Retinal pigment epithelial cell (primary cell): ENCODE measurements around the gene TACC3.

ENCODE experiments used
- DNase-seq: peaks from one replicate; pipeline ENCODE4 v3.0.0-alpha.2; 2010; ENCODE audit warnings: low read depth
- H3K4me3 ChIP-seq: 2 replicates; pipeline ENCODE4 v1.5.1; 2011; ENCODE audit warnings: mild to moderate bottlenecking, low read length, control low read depth, moderate library complexity
- TF ChIP-seq, protein P1 (sequence below): conservative IDR thresholded peaks from 2 replicates; pipeline ENCODE4 v1.5.1; 2011; ENCODE audit warnings: low read depth, low read length, control low read depth, inconsistent platforms

Gene TACC3

DNA sequence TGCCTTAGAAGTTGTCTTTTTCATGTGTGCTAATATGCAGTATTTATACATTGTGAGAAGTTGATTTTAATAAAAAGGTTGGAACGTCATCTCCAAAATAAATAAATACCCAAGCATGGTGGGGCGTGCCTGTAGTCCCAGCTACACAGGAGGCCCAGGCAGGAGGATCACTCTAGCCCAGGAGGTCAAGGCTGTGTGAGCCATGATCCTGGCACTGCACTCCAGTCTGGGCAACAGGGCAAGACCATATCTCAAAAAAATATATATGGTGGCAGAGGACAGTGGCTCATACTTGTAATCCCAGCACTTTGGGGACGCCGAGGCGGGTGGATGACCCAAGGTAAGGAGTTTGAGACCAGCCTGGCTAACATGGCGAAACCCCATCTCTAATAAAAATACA, 15.6 kb upstream of the TACC3 start:
- TF ChIP-seq, protein P1, sequence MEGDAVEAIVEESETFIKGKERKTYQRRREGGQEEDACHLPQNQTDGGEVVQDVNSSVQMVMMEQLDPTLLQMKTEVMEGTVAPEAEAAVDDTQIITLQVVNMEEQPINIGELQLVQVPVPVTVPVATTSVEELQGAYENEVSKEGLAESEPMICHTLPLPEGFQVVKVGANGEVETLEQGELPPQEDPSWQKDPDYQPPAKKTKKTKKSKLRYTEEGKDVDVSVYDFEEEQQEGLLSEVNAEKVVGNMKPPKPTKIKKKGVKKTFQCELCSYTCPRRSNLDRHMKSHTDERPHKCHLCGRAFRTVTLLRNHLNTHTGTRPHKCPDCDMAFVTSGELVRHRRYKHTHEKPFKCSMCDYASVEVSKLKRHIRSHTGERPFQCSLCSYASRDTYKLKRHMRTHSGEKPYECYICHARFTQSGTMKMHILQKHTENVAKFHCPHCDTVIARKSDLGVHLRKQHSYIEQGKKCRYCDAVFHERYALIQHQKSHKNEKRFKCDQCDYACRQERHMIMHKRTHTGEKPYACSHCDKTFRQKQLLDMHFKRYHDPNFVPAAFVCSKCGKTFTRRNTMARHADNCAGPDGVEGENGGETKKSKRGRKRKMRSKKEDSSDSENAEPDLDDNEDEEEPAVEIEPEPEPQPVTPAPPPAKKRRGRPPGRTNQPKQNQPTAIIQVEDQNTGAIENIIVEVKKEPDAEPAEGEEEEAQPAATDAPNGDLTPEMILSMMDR: no peak
- no peak overlapping the region for H3K4me3 ChIP-seq
- DNase-seq: no peak

DNA sequence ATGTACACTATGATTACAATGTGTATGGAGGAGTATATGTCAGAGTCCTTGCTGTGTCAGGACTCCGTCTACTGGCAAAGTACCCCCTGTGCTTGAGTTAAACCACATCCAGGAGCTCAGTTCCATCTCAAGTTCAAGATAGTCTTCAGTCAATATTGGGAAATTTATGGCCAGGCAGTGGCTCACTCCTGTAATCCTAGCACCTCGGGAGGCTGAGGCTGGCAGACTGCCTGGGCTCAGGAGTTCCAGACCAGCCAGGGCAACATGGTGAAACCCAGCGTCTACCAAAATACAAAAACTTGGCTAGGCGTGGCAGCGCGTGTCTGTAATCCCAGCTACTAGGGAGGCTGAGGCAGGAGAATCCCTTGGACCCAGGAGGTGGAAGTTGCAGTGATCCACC, 15.0 kb upstream of the TACC3 start:
- TF ChIP-seq, protein P1: no peak
- H3K4me3 ChIP-seq: no peak overlapping the region
- no peak for DNase-seq

DNA sequence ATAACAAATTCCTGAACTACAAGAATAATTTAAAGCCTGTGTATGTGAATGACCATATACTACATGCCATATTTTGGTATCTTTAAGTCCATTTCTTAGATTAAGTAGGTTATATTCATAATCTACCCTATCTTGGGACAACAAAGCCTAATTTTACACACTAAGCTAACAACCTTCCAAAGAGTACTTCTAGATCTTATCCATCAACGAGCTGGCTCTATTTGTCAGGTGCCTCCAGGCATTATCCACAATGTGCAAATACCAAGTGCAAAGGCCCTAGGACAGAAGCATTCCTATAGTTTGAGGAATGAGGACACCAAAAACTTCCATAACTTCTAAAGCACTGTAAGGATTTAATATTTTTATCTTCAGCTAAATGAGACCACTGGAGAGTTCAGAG, 12.7 kb upstream of the TACC3 start:
- no peak for DNase-seq
- TF ChIP-seq, protein P1: no peak

DNA sequence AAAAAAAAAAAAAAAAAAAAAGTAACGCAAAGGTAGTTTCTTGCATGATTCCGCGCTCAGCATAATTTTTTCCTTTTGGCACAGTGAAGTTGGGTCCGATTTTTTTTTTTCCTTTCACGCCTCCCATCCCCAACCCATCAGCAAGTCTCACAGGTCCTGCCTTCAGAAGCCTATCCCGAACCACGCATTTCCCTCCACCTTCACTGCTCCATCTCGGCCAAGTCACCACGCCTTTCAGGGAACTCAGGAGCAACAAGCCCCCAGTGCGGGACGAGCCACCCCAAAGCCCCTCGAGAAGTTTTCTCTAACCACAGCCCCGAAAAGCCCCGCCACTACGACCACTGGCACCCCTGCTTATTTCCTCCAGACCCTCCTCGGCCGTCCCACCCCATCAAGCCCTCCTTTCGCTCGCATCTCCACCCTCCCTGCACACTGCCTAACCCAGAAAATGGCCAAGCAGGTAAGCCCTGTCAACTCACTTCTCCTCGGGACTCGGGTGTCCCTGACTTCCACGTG, 10.2 kb upstream of the TACC3 start:
- no peak for DNase-seq
- TF ChIP-seq, protein P1: no peak
- H3K4me3 ChIP-seq: peak overlapping the region; percentile 89

More for the DNA sequence above, 12.7 kb upstream of the TACC3 start:
- H3K4me3 ChIP-seq: peak overlapping the region; percentile 19

DNA sequence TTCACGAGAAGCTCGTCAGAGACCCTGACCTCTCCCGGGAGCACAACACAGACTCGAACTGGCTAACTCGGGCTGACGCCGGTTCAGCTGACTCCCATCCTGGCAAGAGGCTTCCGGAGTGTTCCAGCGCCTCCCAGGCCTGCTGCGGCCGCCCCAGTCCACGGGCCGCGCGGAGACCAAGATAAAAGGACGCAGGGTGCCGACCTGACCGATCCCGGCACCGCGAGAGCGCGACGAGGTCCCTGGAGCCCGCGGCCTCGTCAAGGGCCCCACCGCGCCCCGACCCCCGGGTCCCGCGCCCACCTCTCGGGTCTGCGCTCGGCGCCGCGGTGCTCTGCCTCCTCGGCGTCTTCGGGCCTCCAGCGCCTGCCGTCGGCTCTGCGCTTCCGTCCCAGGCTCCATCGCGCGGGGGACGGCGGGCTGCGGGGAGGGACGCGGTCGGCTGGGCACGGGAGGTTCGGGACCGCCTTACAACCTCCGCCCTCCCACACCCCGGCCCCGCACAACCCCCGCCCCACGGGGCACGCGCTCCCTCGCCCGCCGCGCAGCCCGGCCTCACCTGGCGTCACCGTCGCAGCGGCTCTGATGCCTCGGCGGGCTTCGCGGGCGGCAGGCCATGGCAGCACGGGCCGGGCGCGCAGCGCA, 9.6 kb upstream of the TACC3 start:
- DNase-seq: no peak
- TF ChIP-seq, protein P1: no peak
- H3K4me3 ChIP-seq: peak overlapping the region; percentile 89

DNA sequence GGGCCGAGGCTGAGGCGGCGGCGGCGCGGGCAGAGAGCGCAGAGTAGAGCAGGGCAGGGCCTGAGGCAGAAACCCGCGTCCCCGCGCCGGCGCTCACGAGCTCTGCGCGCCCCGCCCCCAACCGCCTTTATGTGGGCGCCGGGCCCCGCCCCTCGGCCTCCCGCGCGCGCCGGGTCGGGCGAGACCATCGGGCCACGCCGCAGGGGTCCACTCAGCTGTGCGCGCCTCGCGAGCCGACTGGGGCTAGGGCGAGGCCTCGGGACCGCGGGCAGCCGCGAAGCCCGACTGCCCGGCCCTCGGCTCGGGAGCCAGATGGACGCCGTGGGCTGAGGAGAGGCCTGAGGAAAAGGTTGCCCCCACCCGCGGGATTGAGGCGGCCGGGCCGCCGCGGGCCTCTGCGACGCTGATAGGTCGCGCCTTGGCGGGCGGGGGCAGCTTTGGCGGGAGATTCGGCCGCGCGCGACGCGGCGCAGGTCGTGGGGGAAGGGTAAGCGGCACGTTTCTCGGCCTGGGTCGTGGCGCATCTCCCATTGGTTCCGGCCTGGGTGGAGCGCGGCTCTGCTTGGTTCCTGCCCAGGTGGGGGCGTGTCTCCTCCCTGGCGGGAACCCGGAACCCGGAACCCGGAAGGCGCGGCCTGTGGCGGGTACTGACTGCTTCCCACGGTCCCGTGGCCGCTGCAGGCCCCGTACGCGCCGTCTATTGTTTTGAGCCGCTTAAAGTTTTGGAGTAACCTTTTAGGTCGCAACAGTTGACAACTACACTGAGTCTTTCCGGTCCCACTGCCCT, 8.9 kb upstream of the TACC3 start, which contains the start of gene SLBP:
SLBP (minus strand) TSS at position 104 of the 787 bp plus-strand sequence. CDS start 131 bp downstream, outside the sequence.
- peak within 1 kb of the TSS; percentile 89 for H3K4me3 ChIP-seq
- peak; percentile 74 for DNase-seq
- TF ChIP-seq, protein P1: no peak
